ENCODE measurements around the gene USP1.

- TF ChIP-seq POLR2A (IDR thresholded peaks at IDR 0.05), result no peak
- TF ChIP-seq CTCF (IDR thresholded peaks at IDR 0.05), result no peak
Observed at GRCh38 chr1:62417351-62417999, 19.4 kb upstream of the USP1 start.
